ENCODE results near the gene GPC6. TPM values are rescaled to one million over a fixed set of nuclear protein-coding genes. Genes with fewer than 3 reads are reported as not detected.

Gene GPC6
- total RNA-seq, 1 experiment from 2014 or later, result not detected

DNA sequence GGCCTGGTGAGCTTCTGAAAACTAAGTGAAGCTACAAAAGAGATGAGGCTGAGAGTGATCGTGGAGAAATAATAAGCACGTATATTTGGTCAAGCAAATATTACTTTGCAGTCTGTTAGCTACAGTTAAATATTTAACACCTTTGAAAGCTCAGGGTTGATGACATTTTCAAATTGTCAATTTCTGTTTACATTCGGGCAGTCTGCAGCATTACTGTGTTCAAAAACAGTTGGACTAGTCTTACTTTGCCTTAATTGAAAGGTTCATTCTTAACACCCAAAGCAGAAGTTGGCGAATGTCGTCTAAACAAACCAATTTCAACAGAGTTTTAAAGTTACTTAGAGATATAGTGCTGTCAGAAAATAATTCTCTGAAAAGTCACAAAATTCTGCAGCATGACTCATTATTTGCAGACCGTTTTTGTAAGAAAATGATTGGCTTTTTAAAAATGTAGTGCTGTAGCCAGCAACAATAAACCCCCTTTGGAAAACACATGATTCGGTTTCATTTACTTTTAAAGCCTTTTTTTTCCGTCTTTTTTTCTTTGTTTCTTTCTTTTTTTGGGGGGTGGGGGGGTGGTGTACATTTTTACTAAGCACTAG, 549.0 kb downstream of the GPC6 start:
- ChIA-PET CTCF (no interaction called here), POLR2A (ENCODE audit: unreplicated experiment) (interaction anchor here (0.7 kb wide), 1 partner anchor 337 kb away, joined by 4 read pairs; no protein-coding TSS in a partner anchor)
- Histone ChIP-seq H3K9me2 (ENCODE audit: insufficient read depth) (no peaks in the 10 kb centered on the region), H4K20me1 (ENCODE audit: insufficient read depth) (no peaks in the 10 kb centered on the region), H2AFZ (no peak overlapping the region), H3K27me3 (ENCODE audit: insufficient read depth, low read depth) (no peaks in the 10 kb centered on the region), H3K27ac (no peak overlapping the region), H3K36me3 (ENCODE audit: low read depth) (no peaks in the 10 kb centered on the region), H3K4me2 (no peak overlapping the region), H3K4me1 (replicated peaks; ENCODE audit: insufficient read depth) (no peaks in the 10 kb centered on the region), H3K79me2 (ENCODE audit: low read depth) (no peaks in the 10 kb centered on the region), H3K9me3 (ENCODE audit: insufficient read depth, low read depth) (no peaks in the 10 kb centered on the region), H3K4me3 (no peak overlapping the region), H3F3A (ENCODE audit: insufficient read depth, low read depth) (no peaks in the 10 kb centered on the region)
- DNase-seq, result no peak
- no peak for TF ChIP-seq EZH2 (IDR thresholded peaks at IDR 0.05; ENCODE audit: low read depth)
- TF ChIP-seq, protein P1, sequence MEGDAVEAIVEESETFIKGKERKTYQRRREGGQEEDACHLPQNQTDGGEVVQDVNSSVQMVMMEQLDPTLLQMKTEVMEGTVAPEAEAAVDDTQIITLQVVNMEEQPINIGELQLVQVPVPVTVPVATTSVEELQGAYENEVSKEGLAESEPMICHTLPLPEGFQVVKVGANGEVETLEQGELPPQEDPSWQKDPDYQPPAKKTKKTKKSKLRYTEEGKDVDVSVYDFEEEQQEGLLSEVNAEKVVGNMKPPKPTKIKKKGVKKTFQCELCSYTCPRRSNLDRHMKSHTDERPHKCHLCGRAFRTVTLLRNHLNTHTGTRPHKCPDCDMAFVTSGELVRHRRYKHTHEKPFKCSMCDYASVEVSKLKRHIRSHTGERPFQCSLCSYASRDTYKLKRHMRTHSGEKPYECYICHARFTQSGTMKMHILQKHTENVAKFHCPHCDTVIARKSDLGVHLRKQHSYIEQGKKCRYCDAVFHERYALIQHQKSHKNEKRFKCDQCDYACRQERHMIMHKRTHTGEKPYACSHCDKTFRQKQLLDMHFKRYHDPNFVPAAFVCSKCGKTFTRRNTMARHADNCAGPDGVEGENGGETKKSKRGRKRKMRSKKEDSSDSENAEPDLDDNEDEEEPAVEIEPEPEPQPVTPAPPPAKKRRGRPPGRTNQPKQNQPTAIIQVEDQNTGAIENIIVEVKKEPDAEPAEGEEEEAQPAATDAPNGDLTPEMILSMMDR (conservative IDR thresholded peaks at IDR 0.05), result no peak
- intact Hi-C loops (cut with micrococcal nuclease; ENCODE audit: unreplicated experiment), result no loop called here
- BruUV-seq (replicated peaks), result no TSS peak

DNA sequence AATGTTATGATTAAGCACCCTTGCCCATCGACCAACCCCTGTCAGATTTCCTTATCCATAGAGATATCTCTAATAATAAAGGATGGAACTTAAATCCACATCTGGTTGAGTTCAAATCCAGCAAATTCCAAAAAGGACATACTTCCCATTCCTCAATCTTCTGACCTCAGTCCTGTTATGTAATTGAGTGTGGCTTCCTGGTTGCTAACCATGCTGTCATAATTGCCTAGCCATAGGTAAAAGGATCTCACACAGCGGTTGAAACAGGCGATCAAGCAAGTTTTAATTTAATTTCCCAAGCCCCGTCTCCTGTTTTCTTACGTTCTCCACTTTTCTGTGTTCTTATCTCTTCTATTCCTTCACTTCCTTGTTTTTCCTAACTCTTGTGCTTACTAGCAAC, 550.3 kb downstream of the GPC6 start:
- no peak for TF ChIP-seq EZH2 (IDR thresholded peaks at IDR 0.05; ENCODE audit: low read depth)
- TF ChIP-seq, protein P1 (conservative IDR thresholded peaks at IDR 0.05), result no peak
- H3K27ac ChIP-seq, result no peak overlapping the region
- H3K4me1 ChIP-seq (replicated peaks; ENCODE audit: insufficient read depth), result no peaks in the 10 kb centered on the region
- ChIA-PET CTCF (no interaction called here), POLR2A (ENCODE audit: unreplicated experiment) (no interaction called here)
- intact Hi-C loops (cut with micrococcal nuclease; ENCODE audit: unreplicated experiment), result no loop called here
- DNase-seq, result no peak
- H3K9me2 ChIP-seq (ENCODE audit: insufficient read depth), result no peaks in the 10 kb centered on the region
- H4K20me1 ChIP-seq (ENCODE audit: insufficient read depth), result no peaks in the 10 kb centered on the region
- H3K9me3 ChIP-seq (ENCODE audit: insufficient read depth, low read depth), result no peaks in the 10 kb centered on the region
- H3K79me2 ChIP-seq (ENCODE audit: low read depth), result no peaks in the 10 kb centered on the region
- no peaks in the 10 kb centered on the region for H3K27me3 ChIP-seq (ENCODE audit: insufficient read depth, low read depth)
- H3K4me3 ChIP-seq, result no peak overlapping the region
- no peak overlapping the region for H2AFZ ChIP-seq
- H3K36me3 ChIP-seq (ENCODE audit: low read depth), result no peaks in the 10 kb centered on the region
- H3K4me2 ChIP-seq, result no peak overlapping the region
- no peaks in the 10 kb centered on the region for H3F3A ChIP-seq (ENCODE audit: insufficient read depth, low read depth)
- BruUV-seq (replicated peaks), result no TSS peak

DNA sequence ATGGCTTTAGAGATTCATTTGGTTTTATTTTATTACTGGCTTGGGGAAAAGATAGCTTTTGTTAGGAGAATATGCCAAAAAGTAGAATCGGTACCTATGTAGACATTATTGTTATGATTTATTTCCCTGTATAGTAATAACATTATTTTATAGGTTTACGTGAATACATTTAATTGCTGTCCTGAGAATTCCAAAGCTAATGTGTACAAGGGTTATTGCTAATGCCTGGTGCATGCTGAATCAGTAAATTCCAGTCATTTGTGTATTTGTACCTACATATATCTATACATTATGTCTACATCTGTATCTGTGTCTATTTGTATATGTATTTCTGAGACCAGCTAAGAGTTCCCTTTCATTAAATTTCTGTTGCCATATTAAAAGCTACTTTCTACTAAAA, 550.9 kb downstream of the GPC6 start:
- Histone ChIP-seq H3F3A (ENCODE audit: insufficient read depth, low read depth) (no peaks in the 10 kb centered on the region), H3K27ac (no peak overlapping the region), H4K20me1 (ENCODE audit: insufficient read depth) (no peaks in the 10 kb centered on the region), H2AFZ (no peak overlapping the region), H3K79me2 (ENCODE audit: low read depth) (no peaks in the 10 kb centered on the region), H3K4me2 (no peak overlapping the region), H3K4me3 (no peak overlapping the region), H3K4me1 (replicated peaks; ENCODE audit: insufficient read depth) (no peaks in the 10 kb centered on the region), H3K27me3 (ENCODE audit: insufficient read depth, low read depth) (no peaks in the 10 kb centered on the region), H3K9me2 (ENCODE audit: insufficient read depth) (no peaks in the 10 kb centered on the region), H3K9me3 (ENCODE audit: insufficient read depth, low read depth) (no peaks in the 10 kb centered on the region), H3K36me3 (ENCODE audit: low read depth) (no peaks in the 10 kb centered on the region)
- TF ChIP-seq, protein P1 (conservative IDR thresholded peaks at IDR 0.05), result no peak
- TF ChIP-seq EZH2 (IDR thresholded peaks at IDR 0.05; ENCODE audit: low read depth), result no peak
- DNase-seq, result no peak
- BruUV-seq (replicated peaks), result no TSS peak
- intact Hi-C loops (cut with micrococcal nuclease; ENCODE audit: unreplicated experiment), result no loop called here
- ChIA-PET POLR2A (ENCODE audit: unreplicated experiment) (no interaction called here), CTCF (no interaction called here)
